Stimulated activated CD8-positive, alpha-beta memory T cell treated with anti-CD3 and anti-CD28 coated beads, Interleukin-7, amount 100 ng/mL, for 4 hours (primary cell): ENCODE results near the gene PGLYRP2.

Experiments
- DNase-seq, 2 donors: peaks; one replicate each; pipeline ENCODE4 v3.0.0-alpha.2; 2020; ENCODE audit warnings: low read depth in 2 of 2

Gene PGLYRP2

DNA sequence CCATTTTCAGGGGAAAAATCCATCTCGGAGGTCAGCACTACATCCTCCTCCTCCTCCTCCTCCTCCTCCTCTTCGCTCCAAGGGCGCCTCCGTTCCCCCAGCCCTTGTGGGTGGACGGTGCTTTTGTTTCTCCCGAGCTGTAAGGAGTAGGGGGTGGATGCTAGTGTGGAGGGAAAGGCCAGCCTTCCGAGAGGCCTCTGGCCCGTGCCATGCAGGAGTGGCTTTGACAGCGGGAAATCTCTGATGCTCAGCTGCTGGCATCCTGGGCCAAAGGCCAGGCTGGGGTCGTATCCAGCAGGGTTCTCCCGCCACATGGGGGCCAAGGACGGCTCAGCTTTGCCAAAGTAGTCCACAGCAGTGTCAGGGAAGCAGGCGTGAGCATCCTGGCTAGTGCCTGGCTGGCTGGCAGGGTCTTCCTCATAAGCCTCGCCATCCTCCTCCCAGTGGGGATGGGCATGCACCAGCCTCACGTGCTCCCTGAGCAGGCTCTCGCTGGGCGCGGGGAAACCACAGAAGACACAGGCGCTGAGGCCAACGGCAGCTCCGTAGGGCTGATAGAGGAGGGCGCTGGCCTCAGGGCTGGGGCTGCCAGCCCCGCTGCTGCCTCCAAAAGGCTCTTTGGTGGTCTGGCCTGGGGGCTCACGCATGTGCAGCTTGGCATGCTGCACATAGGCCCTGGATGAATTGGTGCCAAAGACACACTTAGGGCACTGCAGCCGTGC lies 40.1 kb downstream of the PGLYRP2 start:
- DNase-seq, result no peak

DNA sequence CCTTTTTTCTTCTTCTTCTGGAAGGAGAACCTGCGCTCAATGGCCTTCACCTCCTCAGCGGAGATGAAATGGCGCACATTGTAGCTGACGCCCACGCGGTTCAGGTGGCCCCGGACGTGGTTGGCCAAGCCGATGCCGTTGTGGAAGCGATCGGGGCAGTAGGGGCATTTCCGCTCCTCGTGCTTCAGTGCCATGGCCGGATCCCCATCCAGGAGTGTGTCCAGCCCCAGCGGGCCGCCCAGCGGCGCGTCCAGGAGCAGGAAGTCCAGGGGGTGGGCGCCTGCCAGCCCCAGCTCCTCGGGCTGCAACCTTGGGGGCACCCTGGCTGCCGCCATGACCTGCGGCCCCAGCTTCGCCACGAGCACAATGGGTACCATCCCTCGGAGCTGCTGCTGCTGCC lies 40.7 kb downstream of the PGLYRP2 start:
- no peak for DNase-seq

DNA sequence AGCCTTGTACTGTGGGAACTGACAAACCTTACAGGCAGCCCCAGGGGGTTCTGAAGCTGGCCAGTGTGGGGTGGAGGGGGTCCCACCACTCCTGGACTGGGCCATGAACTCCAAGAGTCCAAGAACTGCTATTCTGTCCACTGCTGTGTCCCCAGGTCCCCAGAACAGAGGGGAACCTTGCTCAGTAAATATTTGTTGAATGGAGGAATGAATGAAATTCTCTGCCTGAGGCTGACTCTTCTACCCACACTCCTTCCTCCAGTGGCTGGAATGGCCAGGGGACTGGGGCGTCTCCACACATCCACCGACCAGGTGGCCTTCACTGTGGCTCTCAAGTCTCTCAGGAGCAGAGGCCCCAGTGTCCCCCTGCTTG lies 41.2 kb downstream of the PGLYRP2 start:
- no peak for DNase-seq

DNA sequence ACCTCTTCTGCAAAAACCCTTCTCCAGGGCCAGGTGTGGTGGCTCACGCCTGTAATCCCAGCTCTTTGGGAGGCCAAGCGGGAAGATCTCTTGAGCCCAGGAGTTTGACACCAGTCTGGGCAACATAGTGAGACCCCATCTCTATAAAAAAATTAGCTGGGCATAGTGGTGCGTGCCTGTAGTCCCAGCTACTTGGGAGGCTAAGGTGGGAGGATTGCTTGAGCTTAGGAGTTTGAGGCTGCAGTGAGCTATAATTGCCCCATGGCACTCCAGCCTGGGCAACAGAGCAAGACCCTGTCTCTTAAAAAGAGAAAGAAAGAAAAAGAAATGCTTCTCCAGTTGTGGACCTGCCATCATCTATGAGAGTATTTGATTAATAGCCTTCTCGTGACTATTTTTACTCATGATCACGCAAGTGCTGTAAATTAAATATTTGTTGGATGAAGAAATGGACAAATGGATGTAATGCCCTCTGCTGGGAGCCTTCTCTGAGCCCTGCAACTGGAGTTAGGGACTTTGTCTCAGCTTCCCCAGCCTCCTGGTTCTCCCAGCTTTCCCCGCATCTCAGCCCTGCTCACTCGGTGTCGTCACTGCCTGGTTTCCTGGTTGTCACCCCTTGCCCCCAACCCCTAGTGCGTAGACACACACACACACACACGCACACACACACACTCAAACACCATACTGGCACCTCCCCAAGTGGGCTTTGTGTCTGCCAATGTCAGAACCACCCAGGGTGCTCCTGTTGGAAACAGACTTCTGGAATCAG lies 41.8 kb downstream of the PGLYRP2 start:
- no peak for DNase-seq

DNA sequence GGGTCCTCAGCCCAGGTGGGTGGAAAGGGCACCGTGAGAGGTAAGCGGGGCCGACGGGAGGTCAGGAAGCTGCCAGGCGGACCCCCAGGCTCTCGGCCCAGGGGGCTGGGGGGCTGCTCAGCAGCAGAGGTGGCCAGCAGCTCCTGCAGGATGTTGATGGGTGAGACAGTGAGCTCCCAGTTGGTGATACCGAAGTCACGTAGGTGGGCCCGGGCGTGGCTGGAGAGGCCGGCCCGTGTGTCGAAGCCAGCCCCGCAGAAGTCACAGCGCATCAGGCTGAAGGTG lies 42.5 kb downstream of the PGLYRP2 start:
- DNase-seq, result no peak

DNA sequence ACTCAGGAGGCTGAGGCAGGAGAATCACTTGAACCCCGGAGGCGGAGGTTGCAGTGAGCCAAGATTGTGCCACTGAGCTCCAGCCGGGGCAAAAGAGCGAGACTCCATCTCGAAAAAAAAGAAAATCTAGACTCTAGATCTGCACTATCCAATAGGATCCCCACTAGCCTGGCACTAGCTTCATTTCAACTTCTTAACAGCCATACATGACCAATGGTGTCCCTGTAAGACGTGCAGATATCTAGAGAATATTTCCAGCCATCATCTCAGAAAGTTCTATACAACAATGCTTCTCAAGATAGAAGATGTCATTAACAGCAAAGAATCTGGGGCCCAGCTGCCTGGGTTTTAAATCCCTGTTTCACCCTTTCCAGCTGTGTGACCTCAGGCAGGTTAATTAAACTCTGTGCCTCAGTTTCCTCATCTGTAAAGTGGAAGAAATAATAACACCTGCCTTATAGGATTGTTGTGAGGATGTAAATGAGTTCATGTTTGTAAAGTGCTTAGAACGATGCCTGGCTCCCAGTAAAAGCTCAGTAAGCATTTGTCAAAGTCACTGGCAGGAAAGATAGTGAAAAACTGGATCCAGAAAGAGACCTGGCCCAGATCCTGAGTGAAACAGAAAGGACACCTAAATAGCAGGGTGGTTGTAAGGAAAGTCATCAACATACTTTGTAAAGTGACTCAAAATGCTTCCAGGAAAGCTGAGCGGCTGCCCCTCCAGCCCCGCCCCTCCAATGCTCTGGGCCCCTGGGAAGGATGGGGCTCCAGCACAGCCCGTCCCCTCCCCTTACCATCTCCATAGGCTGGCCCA lies 43.1 kb downstream of the PGLYRP2 start:
- DNase-seq, result no peak

DNA sequence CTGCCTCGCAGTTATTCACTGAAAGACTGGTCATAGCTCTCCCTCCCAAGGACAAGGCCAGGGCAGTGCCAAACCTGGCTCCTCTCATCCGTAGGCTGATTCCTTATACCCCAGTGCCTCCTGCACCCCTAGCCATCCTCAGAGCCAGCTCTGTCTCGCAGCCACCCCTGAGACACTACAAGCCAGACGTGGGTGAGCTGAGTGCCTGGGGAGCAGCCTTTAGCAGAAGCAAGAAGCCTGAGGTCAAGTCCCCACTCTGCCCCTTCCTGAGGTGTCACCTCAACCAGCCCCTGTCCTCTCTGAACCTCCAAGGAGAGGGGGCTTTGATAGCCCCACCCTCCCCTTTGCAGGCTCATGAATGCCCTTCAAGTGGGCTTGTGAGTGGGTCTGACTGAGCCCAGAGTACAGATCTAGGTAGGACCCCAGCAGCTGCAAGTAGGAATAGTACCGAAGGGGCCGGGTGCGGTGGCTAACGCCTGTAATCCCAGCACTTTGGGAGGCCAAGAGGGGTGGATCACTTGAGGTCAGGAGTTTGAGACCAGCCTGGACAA lies 45.7 kb downstream of the PGLYRP2 start:
- no peak for DNase-seq

DNA sequence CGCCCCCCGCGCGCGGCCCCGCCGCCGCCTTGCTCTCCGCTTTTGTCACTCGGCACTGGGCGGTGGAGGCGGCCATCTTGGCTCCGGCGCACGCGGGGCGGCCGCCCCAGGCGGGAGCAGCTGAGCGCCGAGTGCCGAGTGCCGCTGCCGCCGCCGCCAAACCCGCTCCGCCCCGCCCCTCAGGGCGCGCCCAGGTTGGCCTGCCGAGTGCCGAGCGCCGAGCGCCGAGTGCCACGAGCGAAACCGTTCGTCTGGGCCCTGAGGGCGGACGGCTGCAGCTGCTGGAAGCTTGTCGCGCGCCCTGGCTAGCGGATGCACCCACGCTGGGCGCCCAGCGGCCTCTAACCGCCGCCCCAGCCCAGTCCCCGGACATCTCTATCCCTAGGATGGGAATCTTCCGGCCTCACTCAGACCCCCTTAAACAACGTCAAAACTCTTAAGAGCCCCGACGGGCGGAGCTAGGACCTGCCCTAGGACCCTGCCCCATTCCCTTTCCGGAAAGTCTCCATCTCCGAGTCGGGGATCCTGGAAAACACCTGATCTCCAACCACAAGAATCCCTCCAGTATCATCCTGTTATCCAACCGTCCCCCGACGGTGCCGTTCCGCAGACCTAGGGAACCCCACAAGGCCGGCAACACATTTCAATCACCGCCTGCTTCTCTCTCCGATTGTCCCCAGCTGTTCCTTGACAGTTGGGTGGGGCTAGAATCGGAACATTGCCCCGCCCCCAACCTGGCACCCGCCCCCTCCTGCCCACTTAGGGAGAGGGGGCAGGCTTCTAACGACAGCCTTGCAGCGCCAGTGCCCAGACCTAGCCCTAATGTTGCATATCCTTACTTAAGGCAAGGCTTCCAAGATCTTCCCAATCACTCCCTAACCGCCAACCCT lies 46.4 kb downstream of the PGLYRP2 start:
- peak; percentile 77 to 92 for DNase-seq

DNA sequence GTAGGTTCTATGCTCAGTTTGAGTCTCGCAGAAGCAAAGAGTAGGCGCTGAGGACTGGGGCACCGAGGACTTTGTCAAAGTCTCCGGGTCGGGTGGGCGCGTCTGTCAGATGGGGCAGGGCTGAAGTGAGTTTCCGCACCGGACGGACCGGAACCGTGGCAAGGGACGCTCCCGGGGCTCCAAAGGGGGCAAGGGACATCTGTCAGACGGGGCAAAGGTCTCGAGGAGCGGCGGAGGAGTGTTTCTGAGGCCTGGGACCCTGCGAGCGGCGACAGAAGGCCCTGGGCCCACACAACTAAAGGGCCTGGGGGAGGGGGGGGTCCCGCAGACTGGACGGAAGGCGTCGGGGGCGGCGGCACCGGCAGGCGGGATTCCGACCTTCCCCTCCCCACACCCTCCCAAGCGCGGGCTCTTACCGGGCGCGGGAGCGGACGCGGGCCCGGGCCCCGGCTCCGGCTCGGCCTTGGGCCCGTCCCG lies 47.2 kb downstream of the PGLYRP2 start:
- DNase-seq, result peak in 1 of 2 donors; percentile 16

DNA sequence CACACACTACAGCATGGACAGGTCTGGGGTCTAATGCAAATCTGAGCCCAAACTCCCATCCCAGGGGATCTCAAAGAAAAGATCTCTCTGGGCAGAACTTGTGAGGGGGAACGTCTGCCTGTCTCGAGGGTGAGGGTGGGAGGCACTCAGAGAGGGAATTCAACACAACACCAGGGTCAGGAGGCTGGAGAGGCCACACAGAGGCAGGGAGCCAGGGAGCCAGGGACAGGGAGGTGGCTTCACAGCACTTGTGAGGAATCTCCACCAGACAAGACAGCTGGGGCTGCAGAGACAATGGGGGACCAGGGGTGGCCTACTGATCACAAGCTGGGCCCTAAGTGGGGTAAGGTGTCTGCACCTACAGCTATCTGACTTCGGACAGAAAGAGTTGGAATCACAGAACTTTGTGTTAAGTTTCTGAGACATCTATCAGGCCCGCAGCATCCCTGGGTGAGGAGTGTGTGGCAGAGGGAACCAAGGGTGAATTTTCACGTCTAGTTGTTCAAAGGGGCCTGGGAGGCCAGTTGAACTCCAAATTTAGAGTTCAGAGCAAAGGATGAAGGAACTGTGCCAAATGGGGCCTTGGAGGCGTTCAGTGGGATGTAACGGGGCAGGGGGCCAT lies 47.8 kb downstream of the PGLYRP2 start:
- no peak for DNase-seq

DNA sequence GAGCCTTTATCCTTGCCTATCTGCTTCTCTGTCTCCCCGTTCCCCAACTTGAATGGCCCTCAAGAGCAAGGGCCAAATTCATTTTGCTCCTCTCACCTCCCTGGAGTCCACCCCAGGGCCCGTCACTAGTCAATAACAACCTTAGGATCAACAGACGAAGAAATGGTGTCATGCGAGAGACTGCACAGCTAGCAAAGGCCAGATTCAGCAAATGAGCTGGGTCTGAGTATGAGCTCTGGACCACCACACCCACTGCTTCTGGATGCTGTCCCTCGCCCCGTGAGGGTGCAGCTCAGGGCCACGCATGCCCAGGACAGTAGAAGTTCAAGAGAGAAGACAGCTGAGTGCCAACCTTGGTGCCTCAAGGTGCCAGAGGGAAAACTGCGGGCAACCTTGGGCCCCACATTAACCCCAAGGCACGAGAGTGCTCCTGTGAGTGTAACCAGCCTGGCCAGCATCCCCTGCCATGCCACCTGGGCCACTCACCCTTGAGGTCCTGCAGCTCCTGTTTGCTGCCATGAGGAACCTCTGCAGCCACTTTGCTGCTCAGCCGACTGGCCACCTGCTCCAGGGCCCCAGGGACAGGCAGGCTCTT lies 48.7 kb downstream of the PGLYRP2 start:
- no peak for DNase-seq

DNA sequence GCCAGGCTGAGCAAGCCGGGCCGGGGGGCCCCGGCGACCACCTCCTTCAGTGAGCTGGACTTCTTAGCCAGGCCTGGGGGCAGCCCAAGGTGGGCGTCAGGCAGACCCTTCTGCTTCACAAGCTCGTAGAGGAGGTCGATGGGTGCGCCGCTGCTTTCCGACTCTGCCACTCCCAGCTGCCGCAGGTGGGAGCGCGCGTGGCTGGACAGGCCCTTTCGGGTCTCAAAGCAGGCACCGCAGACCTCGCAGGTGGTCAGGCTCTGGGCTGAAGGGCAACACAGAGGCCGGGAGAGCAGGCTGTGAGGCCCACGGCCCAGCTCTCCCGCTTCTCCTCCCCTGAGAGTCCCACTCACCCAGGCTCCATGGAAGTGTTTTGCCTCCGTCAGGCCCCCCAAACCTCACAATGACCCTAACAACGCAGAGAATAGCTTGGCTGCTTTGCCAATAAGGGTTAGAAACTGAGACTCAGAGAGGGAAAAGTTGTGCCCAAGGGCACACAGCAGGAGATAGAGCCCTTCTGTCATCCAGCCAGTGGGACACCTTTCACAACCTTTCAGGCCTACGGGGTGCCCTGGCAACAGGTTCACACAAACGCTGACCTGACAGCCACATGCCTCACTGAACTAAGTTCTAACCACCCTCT lies 49.4 kb downstream of the PGLYRP2 start:
- DNase-seq, result no peak

DNA sequence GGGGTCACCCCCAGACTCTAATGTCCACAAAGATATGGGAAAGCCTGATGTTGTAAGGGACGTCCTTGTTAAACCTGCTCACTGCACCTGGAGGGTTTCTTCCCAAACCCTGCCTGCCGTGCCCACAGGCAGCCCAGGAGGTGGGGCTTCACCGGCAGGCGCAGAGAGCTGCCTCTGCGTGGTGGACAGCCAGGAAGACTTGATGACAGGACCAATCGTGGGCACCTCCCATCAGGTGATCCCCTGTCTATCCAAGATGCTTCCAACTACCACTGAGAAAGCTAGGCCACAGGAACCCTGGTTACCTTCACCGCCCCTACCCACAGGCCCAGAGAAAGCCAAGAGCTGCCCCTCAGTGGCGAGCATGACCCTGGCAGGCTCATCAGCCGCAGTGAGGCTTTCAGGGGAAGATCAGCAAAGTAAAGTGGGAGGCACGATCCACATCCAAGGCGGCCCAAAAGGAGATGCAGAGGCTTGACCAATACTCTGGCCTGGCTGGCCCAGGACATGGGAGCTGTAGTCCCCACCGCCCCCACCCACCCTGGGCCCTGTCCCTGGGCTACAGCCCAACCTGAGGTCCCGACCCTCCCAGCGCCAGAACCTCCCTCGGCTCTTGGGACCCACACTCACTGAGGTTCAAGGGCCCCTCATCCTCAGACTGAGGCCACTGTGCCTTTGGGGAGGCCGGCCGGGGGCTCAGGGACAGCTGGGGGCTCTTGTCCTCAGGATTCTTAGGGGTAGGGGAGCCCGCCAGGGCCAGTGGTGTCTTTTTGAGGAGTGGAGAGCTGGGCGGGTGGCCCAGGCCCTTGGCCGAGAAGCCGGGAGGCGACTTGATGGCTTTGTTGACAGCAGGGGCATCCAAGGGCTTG lies 50.1 kb downstream of the PGLYRP2 start:
- DNase-seq, result no peak

DNA sequence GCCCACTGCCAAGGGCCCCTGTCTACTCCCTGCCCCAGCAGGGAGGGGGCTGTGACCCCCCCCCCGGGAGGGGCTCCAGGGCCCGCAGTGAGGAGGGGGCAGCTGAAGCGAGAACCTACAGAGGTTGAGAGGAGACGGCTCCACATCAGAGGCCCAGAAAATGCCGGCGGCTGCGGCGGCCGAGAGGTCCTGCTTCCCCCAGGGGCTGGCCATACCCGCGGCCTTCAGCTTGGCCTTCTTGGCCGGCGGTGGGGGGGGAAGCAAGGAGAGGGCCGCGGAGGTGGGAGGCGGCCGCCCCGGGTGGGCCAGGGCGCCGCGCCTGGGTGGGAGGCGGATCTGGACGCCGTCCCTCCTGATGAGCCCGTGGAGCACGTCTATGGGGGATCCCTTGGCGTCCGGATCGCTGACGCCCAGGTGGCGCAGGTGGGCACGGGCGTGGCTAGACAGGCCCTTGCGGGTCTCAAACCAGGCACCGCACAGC lies 51.3 kb downstream of the PGLYRP2 start:
- no peak for DNase-seq

DNA sequence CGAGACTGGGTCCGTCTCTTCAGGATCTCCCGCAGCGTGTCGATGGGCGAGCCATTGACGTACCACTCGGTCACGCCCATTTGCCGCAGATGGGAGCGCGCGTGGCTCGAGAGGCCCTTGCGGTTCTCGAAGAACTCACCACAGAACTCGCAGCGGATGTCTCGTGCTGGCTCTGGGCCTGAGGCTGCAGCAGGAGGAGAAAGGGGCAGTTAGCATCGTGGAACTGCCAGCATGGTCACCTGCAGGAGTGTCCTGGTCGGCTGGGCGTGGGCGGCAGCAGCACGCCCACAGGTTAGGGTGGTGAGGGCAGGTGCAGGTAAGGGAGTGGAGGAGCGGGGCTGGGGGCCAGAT lies 52.0 kb downstream of the PGLYRP2 start:
- DNase-seq, result no peak

DNA sequence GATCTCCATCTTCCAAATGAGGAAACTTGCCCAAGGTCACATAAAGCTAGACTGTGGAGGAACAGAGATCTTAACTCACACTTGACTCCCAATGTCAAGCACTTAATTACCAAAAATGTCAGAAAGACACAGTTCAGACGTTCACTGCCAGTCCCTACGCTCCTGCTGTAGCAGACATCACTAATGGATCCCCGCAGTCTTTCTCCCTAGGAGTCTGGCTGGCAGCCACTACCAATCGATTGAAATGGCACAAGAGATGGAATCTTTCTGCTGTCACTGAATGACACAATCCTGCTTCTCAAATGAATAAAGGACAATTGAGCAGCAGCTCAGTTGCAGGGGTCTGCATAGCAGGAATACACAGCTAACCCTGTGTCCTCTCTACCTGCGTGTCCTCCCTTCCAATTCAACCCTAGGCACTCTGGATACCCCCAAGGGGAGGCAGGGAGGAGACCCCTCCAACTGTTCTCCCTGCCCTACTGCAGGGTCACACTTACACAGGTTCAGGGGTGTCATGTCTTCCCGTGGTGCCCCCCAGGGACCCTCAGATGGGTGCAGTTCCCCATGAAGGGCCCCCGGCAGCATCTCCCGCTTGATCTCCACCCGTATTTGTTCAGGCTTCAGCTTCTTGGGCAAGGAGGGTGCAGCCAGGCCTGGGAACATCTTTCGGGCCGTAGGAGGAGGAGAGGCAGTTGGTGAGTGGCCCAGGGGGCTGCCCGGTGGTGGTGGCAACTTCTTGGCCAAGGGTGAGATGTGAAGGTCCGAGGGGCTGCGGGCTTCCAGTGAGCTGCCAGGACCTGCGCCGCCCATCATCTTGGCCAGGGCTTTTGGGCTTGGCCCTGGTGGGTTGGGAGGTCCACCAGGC lies 52.6 kb downstream of the PGLYRP2 start:
- no peak for DNase-seq

DNA sequence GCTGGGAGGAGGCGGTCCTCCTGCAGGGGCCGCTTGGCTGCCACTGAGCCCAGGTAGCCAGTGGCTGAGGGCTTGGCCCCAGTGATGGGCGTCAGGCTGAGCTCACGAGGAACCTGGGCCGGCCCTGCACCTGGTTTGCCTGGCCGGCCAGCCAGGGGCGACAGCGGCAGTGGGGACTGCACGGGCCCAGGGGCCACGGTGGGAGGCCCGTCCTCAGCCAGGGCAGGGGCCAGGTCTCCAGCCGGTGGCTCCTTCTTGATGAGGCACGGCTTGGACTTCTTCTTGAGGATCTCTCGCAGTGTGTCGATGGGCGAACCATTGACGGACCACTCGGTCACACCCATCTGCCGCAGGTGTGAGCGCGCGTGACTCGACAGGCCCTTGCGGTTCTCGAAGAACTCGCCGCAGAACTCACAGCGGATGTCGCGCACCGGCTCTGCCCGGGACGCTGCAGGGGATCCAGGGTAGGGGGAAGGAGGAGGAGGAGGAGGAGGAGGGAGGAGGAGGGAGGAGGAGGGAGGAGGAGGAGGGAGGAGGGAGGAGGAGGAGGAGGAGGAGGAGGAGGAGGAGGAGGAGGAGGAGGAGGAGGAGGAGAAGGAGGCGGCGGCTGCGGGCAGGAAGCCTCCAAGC lies 53.9 kb downstream of the PGLYRP2 start:
- DNase-seq, result no peak
